NCI-H748 treated with DMSO at 0.1 percent for 48 hours (cell line): ENCODE data around the gene GTPBP6.
"Not testable (repeated sequence)": the region's sequence is repeated elsewhere in the genome, so short reads cannot be mapped to it uniquely, and the experiment has no call there.

Experiments used
- DNase-seq: peaks from one replicate; lab custom pipeline; 2025; lab: John Stamatoyannopoulos, UW

The GTPBP6 gene

DNA sequence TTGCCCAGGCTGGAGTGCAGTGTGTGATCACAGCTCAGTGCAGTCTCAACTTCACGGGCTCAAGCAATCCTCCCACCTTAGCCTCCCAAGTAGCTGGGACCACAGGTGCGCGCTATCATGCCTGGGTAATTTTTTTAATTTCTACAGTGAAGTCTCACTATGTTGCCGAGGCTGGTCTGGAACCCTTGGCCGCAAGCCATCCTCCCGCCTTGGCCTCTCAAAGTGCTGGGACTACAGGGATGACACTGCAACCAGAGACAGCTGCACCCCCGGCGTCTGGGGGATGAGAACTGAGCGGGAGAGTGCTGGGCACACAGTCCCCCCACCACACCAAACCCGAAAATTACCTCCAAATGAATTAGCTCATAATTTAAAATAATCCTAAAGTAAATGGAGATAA is 33.1 kb upstream of the GTPBP6 start:
- DNase-seq: no peak

DNA sequence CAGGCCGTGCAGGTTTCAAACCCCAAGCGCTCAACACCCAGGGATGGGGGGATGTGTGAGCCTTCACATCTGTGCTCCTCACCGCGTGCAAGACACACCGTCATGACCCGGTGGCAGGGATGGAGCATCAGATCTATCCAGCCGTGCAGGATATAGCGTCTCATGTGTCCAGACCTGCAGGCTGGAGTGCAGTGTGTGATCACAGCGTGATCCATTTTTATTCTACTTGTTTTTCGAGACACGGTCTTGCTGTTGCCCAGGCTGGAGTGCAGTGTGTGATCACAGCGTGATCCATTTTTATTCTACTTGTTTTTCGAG is 32.7 kb upstream of the GTPBP6 start:
- DNase-seq: not testable (repeated sequence)

DNA sequence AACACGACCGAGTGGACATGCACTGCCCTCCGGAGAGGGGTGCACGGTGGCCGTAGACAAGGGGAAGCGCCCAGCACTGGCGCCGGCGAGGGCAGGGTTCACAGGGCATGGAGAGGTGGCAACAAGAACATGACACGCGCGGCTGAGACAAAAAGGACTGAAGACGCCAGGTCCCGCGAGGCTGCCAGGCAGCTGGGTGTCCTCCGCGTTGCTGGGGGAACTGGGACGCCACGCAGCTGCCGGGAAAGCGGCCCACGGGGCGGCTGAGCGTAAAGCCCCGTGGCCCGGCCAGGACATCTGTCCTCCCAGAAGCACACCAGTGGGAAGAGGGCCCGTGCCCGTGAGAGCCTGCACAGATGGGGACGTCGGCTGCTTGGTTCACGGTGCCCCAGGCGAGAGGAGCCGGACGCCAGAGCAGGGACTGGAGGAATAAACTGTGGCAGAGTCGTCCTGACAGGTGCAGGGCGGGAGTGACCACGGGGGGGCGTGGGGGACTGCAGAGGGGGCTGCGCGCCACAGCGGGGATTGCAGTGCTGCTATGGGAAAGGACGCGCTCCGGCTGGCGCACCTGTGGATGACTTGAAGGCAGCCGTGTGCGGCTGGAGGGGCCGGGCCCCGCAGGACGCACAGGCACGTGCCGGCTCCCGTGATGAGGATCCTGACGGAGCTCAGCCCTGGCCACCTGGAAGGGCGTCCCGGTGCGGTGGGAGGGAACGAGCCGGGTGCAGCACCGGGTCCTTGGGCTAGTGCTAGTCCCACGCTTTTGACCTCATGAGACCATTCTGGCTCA is 32.1 kb upstream of the GTPBP6 start:
- DNase-seq: no peak

DNA sequence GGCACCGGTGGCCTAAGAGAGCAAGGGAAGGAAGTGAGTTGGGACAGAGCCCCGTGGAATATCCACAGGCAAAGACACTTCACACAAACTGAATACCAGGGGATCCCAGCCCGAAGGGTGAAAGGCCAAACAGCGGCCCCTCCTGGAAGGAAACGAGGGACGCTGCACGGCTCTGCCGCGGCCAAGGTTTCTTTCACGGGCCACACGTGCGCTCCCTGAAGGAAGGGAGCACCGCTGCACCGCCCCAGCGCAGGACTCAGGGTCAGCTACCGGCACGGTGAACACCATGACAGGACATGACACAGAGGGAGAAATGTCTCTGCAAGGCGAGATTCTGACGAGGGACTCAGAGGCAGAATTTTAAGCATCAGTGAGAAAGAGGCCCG is 31.5 kb upstream of the GTPBP6 start:
- no peak for DNase-seq

DNA sequence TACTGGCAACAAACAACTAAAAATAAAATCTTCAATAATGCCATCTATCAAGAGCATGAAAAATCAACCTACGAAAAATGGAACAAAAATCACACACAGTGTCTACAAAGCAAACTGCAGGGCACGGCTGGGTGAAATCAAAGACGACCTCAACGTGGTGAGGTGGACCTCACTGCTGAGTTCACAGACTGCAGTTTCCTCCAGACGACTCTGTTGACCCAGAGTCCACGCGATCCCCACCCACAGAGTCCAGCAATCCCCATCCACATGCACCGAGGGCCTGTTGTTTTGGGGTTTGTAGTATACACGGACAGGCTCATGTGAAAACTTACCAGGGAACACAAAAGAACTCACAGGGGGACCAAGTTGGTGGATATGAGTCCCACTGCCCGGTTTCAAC is 31.1 kb upstream of the GTPBP6 start:
- DNase-seq: no peak

DNA sequence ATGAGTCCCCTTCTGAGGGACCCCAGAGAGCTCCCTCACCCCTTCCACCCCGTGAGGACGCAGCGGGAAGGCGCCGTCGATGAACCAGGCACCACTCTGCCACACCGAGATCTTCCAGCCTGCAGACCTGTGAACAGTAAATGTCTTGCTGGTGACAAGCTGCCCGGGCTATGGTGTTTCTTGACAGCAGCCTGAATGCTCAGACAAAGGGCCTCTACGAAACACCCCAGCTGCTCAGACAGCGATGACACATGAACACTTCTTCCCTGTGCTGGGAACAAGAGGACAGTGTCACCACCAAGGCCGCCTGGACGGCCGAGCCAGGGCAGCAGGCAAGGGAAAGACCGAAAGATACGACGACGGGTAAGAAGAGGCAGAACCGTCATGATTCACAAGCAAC is 30.6 kb upstream of the GTPBP6 start:
- DNase-seq: no peak

DNA sequence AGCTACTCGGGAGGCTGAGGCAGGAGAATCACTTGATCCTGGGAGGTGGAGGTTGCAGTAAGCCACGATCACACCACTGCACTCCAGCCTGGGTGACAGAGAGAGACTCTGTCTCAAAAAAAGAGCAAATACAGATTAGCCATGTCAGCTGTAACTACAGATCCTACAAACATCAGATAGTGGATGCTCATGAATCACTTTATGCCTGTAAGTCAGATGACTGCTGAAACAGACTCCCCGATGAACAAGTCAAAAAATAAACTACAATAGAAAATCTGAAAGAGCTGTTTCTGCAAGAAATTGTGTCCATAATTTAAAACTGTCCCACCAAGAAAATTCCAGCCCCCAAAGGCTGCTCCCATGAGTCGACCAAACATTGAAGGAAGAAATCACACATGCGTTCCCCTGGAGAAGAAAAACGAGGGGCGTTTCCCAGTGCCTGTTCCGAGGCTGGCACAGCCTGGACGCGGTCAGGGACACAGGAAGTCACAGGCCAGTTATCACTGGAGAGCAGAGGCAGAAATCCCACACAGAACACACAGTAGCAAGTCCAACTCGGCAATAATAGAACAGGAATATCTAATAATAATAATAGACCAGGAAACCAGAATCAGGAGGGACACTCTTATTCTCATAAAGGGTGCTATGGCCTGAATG is 30.0 kb upstream of the GTPBP6 start:
- no peak for DNase-seq

DNA sequence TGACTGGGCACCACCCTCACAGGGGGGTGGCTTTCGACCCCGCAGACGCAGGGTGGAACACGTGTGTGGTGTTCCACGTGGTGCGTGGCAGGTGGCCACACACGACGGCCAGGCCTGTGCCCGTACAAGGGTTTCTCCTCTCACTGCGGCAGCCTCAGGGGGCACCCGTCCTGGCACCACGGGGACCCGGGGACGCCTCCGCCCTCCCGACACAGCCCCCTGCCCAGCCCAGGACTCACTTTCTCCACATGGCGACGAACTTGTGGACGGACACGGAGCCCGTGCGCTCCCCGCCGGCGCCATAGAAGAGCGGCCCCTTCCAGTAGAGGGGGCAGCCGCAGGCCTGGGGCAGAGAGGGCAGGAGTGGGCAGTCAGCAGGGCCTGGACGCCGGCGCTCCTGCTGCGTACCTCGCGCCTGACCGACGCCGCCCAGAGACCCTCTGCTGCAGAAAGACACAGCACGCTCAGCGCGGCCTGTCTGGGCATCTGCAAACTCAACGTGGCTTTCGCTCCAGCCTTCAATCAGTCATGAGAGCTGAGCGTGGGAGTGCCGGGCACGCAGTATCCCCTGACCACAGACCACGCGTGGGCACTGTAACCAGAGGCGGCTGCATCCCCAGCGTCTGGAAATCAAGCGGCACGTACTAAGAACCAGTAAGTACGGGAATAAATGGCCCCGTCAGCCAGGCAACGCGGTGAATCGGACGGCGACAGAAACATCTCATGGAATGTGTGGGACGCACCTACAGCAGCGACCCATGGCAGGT is 28.9 kb upstream of the GTPBP6 start:
- DNase-seq: no peak

DNA sequence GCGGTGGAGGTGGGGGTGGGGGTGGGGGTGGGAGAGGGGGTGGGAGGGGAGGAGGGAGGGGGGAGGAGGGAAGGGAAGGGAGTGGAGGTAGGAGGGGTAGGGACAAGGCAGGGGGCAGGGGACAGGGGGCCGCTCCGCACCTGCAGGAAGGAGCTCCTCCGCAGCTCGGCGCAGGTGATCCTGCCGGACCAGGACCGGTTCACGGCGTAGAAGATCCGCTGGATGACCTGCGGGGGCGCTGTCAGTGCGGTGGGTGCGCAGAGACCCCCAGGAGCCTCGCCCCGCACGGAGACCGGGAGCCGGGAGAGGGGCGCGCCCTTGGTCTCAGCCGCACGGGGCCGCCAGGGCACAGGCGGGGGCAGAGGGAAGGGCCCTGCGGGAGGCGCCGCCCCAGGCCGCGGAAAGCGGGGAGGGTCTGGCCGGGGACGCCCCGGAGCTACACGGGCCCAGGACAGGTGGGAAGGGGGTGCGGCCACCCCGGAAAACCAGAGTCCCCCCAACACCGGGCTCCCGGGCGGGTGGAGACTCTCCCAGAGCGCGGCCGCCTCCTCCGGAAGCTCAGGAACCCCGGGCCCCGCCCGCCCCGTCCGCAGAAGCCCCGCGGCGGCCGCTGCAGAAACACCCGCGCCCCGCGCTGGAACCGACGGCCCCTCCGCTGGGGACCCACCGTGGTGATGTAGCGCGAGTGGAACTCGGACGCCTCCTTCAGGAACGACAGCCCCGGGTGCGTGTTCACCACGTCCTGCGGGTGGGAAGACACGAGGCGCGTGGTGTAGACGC is 27.6 kb upstream of the GTPBP6 start:
- no peak for DNase-seq

DNA sequence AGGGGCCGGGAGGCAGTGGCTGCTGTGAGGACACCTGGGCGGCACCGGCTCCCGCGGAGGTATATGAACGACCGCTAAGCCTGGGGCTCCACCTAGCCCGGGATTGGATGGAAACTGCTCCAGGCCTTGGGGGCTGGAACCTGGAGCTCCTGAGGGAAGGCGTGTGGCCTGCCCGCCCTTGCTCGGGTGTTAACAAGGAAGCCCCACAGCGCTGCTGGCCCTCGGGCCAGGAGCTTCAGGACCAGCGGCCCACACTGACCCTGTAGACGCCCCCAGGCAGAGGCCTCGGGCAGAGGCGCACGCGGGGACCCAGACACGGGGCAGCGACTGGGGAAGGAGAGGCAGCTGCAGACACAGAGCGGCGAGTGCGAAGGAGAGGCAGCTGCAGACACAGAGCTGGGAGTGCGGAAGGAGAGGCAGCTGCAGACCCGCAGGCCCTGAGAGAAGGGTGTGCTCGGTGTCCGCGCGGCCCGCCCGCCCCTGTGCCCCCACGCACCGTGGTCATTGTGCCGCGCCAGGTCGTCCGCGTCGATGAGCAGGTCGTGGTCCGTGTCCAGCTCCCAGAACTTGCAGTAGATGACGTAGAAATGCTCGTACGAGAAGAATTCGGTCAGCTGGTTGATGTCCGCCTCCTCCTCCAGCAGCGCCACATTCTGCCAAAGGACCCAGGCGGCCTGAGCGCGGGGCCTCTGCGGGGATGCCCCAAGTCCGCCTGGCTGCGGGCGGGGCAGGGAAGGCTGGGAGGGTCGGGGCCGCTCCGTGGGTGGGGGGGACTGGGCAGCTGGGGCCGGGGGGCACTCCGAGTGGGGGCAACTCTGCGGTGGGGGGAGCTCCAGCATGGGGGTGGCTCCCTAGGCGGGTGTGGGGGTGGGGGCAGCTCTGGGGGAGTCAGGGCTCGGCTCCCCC is 26.7 kb upstream of the GTPBP6 start:
- no peak for DNase-seq

DNA sequence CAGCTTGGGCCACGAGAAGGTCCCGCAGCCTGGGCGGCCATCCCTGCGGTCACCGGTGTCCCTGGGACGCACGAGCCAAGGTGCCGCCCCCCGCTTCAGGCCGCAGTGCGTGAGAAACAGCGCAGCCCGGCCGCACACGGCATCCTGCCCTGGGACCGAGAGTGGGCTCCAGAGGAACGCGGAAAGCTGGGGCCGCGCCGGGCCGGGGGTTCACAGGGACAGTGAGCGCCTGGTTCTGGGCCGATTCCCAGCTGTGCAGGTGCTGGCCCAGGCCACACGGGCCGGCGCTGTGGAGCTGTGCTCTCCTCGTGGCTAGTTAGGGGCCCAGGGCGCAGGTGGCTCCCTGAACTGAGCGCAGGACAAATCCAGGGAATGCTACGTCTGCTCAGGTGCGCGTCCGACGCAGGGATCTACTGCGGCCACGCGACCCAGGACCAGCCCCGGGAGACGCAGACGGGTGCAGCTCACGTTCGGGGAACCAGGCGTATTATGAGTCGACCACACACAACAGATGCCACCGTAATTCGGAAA is 25.8 kb upstream of the GTPBP6 start:
- no peak for DNase-seq

DNA sequence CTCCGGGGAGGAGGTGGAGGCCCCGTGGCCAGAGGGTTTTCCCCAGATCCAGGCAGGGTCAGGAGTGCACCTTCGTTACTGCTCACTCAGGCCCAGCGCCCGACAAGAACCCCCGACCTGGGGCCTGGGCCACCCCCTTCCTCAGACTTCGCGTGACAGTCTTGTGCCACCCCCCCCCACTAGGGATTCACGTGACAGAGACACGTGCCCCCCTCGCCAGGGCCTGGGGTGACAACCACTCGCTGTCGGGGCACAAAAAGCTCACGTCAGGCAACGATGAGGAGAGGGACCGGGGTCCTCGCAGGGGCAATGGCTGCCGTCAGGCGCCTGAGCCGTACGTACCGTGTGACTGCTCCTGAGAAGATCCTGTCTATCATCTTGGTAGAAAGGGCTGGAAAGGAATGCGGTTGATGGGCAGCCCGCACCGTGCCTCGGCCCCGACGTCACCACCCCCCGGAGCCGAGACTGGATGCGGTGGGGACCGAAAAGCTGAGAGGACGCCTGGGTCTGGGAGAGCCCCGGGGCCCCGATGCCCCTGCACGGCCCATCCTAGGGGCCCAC is 23.0 kb upstream of the GTPBP6 start:
- DNase-seq: no peak

DNA sequence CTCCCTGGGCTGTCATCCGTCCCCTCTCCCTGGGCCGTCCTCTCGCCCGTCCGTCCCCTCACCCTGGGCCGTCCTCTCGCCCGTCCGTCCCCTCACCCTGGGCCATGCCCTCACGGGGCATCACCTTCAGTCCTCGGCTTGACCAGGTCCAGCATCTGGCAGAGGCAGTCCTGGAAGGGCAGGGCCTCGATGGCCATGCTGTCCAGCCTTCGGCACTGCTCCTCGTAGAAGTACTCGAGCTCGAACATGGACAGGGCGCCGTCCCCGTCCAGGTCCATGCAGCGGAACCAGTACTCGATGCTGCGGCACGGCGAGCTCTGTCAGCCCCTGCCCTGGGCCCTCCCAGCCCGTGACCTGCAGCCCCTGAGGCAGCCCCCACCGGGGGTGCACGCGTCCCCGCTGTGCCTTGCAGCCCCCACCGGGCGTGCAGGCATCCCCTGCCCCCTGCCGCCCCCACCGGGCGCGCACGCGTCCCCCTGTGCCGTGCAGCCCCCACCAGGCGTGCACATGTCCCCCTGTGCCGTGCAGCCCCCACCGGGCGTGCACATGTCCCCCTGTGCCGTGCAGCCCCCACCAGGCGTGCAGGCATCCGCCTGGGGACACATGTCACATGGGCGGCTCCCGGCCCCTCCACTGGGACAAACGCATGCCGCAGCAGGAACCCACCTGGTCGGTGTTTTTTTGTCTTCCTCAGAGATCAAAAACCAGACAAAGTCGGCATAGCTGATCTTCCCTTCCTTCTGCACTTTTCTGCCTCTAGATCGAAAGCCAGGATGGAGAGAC is 22.2 kb upstream of the GTPBP6 start:
- DNase-seq: no peak

DNA sequence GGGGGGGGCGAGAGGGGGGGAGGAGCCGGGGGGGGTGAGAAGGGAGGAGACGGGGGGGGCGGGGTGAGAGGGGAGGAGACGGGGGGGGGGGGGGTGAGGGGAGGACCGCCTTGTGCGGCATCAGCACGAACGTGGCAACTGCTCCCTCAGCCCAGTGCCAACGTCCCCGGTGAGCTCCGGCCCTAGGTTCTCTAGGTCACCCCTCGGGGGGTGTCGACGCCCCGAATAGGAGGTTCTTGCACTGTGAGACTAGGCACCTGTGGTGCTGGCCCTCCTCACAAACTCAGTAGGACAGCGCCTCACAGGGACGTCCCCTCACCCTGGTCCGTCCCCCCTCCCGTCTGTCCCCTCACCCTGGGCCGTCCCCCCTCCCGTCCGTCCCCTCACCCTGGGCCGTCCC is 21.5 kb upstream of the GTPBP6 start:
- no peak for DNase-seq

DNA sequence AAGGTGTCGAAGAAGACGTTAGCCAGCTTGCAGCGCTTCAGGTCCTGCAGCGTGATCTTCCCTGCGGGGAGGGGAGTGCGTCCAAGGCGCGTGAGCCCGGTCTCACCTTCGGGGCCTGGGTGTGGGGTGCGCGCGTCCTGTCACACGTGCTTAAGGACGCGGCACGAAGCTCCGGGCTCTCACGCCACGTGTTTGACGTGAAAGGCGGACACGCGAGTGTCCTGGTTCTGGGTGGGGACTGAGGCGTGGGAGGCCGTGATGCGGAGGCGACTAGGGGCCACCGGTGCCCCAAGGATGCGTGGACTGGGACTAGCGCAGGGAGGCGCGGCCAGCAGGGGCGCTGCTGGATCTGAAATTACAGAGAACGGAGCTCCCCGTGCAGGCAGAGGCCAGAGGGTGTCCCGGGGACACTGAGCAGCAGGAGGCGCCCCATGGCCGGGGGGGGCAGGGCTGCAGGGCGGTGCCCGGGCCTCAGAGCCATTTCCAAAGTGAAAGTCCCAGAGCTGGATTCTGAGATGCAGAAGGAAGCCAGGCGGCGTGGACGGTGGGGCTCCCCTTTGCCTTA is 20.3 kb upstream of the GTPBP6 start:
- no peak for DNase-seq

DNA sequence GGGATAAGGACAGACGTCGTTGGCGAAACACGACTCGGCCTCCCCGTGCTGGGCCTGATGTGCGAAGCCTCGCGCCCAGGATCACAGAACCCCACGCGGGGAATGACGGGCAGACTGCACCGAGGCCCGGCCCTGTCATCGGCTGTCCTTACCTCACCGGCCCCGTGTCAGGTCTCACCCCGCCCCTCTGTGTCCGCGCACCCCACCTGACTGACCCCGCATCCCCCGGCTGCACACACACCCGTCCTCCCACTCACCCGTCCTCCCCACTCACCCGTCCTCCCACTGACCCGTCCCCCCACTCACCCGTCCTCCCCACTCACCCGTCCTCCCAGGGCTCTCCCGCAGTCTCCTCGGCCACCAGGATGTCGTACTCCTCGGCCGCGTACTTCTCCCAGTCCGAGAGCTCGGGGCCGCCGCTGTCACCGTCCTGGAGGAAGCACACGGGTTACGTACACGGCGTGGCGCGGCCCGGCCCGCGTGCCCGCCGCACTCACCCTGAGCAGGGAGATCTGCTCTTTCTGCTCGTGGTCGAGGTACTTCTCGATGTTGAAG is 19.8 kb upstream of the GTPBP6 start:
- no peak for DNase-seq

DNA sequence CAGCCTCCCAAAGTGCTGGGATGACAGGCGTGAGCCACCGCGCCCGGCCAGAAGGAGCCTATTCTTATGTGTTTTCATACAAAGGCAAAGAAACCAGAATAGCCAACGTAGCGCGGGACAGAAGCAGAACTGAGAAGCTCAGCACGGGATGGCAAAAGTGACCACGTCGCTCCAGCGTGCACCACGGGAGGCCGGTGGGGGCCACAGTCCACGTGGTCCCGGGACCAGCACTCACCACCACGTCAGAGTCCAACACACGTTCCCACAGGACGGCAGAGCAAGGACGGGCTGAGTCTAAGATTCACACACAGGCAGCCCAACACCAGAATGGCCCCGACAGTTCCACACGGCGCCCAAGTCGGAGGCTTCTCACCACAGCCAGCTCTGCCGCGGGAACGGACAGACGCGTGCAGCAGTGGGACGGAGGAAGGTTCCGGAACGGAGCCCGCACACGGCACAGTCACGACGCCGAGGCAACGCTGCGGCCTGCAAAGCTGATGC is 18.8 kb upstream of the GTPBP6 start:
- DNase-seq: no peak

DNA sequence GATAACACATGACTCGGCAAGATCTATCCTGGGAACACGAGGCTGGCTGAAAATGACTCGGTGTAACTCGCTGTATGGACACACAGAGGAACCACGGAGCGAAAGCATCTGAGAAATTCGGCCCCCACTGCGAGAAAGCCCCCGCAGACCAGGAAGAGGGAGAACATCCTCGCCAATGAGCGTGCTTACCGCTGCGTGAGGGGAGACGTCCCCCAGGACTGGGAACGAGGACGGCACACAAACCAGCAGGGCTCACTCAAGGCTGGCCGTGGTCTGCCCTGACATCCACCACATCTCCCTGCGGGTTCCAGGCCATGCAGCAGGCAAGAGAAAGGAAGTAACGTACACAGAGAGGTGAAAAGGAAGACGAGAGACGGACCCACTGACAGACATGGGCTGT is 17.6 kb upstream of the GTPBP6 start:
- no peak for DNase-seq

DNA sequence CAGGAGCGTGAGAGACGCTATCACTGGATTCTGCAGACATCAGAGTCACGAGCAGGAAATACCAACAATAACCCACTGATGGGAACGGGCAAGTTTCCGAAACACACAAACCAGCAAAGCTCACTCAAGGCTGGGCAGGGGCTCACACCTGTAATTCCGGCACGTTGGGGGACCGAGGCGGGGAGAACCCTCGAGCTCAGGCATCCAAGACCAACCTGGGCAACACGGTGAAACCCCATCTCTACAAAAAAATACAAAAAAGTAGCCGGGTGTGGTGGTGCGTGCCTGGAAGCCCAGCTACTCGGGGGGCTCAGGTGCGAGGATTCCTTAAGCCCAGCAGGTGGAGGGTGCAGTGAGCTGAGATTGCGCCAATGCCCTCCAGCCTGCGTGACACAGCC is 17.2 kb upstream of the GTPBP6 start:
- no peak for DNase-seq
